ENCODE measurements around the gene ETFB.

Gene ETFB

DNA sequence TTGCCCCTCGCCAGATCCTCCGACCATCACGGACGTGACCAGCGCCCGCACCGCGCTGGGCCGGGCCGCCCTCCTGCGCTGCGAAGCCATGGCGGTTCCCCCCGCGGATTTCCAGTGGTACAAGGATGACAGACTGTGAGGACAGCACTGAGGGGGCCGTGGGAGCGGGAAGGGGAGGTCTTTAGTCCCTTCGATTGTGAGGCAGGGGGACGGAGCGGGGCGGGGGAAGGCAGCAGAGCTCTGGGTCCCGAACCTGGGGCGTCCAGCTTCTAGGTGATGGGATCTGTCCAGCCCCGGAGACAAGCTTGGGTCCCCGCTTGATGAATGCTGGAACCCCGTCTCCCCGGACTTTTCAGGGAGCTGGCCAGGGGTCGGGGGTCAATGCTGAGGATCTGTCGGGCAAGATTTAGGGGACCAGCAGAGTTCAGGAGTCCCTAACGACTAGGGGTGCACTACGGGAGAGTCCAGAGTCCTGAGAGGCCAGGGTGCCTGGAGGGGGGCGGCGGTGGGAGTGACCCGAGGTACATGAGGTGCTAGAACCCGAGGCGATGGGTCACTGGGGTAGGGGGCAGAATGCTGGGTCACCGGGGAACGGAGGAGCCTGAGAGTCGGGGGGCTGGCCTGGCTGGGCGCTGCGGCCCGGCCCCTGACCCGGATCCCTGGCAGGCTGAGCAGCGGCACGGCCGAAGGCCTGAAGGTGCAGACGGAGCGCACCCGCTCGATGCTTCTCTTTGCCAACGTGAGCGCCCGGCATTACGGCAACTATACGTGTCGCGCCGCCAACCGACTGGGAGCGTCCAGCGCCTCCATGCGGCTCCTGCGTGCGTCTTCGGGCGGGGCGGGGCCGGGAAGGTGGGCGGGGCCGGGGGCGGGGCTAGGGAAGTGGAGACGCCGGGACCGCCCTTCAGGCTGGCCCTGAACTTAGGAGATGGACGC, 38.9 kb downstream of the ETFB start:
- DNase-seq: peak; percentile 77

DNA sequence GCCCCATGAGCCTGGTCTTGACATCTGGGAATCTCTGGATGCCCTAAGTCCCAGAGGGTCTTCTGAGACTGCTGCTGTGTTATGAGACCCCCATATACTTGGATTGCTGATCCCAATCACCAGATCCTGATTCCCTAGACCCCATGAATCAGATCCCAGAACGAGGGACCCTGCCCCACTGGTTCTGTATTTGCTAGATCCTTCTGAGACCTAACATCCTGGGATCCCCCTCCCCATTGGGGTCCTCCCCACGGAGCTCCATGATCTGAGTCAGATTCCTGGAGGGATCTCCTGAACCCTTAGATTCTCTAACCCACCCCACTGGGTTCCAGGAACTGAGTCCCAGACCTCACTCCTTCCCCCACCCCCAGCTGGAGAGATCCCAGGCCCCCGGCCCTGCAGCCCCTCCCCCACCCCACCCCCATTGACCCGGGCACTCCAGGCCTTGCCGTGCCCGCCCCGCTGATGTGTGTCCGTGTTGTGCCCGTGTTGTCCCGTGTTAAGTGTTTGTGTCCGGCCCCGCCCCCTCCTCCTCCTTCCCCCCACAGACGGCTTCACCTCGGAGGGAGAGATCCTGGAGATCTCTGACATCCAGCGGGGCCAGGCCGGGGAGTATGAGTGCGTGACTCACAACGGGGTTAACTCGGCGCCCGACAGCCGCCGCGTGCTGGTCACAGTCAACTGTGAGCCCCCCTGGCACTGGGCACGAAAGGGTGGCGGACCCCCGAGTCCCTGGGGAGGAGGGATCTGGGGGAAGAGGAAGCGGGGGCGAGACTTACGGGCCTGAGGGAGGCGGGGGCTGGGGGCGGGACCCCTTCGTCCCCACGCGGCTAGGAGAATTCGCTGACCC, 39.7 kb downstream of the ETFB start:
- no peak for DNase-seq

DNA sequence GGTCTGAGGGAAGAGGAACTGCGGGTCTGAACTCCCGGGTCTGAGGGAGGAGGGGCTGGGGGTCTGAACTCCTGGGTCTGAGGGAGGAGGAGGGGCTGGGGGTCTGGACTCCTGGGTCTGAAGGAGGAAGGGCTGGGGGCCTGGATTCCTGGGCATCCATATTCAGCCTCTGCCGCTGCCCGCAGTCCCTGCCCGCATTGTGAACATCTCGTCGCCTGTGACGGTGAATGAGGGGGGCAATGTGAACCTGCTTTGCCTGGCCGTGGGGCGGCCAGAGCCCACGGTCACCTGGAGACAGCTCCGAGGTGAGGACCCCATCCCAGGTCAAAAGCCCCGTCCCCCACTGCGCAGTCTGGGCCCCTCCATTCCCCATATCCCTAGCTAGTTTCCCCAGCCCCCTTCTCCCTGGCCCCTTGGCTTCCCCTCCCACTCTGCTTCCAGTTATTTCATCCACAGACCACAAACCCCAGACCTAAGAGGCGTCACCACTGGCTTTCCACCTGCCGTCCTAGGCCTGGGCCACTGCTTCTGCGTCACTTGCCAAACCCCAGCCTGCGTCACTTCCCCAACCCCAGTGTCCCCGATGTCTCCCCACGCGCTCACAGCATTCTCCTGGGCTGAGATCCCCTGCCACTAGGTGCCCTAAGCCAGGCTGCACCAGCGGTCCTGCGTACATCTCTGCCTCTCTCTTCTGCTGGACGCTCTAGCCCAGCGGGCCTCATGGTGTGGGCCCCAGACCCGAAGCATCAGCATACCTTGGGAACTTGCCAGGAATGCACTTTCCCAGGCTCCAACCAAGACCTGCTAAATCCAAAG, 40.8 kb downstream of the ETFB start:
- DNase-seq: no peak

DNA sequence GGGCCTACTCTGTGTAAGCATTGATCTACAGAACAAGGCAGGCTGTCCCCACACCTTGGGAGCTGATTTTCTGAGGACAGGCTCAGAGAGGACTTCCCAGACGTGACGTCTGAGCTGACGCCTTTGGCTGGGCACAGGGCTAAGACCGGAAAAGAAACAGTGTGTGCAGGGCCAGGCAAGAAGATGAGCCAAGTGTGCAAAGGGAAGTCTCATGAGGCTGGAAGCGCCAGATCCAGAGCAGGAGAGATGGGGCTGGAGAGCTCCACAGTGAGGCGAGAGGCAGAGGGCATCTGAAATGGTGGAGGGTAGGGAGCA, 42.1 kb downstream of the ETFB start:
- DNase-seq: no peak

DNA sequence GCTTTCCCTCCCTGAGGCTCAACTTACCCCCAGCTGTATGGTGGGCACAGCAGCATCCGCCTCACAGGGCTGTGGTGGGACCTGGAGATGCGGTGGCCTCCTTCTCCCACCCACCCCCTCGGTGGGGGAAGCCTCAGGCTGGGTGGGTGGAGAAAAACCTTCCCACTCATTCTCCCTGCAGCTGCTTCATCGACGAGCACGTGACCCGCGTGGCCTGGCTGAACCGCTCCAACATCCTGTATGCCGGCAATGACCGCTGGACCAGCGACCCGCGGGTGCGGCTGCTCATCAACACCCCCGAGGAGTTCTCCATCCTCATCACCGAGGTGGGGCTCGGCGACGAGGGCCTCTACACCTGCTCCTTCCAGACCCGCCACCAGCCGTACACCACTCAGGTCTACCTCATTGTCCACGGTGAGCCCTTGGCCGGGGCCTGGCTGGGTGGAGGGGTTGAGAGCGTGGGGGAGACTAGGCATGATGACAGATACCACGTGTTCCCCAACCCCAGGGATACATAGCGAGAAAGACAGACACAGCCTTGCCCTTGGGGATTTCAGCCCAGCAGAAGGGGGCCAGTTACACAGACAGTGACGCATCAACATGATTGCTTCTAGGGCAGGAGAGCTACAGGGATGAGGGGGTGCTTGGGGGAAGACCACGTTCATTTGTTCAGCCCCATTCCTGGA, 42.6 kb downstream of the ETFB start:
- no peak for DNase-seq

DNA sequence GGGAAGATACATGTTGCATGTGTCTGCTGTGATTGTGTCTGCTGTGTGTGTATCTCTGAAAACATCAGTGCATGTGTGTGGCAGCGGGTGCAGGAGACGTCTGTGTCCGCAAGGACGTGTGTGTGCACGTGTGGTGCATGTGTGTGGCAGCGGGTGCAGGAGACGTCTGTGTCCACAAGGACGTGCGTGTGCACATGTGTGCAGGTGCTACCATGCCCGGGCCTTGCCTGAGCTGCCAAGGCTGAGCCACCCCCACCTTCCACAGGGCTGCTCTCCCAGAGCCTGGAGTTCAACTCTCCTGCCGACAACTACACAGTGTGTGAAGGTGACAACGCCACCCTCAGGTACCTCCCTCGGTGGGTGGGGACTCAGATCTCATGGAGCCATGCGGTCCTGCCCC, 44.4 kb downstream of the ETFB start:
- DNase-seq: no peak

DNA sequence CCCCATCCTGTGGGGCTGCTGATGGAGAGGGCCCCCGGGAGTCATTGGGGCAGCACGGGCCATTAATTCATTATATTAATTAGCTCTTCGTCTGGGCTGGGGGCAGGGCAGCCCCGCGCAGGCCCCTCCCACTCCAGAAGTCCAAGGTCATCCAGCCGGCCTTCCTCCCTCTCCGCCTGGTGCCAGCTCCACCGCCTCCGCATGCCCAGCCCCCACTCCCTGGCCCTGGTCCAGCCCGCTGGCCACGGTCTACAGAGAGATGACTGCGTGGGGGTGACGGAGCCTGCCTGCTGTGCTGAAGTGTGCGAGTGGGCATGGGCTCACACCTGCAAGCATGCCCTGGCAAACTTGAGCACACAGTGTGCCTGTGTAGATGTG, 45.9 kb downstream of the ETFB start:
- no peak for DNase-seq

DNA sequence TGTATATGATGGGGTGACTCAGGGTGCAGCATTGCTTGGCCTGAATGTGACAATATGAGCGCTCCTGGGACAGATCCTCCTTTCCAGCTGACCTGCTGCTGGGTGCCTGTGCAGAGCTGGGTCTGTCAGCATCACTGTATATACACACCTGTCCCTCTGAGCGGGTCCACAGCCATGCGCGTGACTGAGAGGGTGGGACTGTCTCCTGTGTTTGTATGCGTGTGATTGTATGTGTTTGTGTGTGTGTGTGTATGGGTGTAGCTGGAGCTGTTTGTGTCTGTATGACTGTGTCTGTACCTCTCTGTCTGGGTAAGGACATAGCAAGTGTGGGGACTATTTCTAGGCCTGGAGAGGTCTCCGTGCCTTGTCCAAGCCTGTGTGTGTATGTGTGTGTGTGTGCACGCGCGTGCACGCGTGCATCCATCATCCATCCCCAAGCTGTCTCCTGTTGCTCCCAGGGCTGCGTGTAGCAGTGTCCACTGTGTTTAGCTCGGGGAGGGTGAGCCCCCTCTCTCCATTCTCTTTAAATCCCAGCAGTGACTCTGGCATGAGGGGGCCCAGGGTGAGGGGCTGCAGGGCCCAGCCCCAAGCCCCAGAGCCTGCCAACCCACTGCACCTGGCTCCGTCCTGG, 46.4 kb downstream of the ETFB start:
- DNase-seq: no peak

DNA sequence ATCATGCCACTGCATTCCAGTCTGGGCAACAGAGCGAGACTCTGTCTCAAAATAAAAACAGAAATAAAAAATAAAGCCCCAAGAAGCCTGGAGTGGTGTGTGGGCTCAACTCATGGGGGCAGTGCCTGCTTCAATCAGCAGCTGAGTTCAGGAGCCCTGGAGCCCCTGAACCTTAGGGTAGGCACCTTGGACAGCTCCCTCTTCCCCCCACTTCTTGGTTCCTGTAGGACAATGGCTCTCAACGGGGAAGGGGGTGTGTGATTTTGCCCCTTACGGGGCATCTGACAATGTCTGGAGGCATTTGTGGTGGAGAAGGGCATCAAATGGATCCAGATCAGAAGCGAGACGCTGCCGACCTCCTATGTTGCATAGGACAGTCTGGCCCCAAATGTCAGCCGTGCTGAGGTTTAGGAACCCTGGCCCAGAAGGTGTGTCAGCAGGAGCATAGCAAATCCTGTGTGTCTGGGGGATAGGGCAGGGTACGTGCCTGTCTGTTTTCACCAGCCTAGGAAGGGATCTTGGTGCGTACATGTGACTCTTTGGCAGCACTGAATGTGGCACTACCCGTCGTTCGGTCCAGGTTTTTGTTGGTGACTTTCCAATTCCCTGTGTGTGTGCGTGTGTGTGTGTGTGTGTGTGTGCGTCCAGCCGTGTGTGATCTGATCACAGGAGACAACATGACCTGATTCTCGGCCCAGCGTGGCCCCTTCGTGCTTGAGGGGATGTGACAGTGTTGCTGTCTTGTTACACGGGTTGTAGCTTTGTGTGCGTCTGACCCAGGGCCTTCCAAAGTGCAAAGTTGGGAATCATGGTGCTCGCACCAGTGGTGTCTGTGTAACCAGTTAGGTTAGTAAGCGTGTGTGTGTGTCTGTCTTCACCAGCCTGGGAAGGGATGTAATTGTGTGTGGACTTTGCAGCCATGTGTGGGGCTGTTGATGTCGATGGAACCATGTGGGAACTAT, 47.2 kb downstream of the ETFB start:
- DNase-seq: no peak

DNA sequence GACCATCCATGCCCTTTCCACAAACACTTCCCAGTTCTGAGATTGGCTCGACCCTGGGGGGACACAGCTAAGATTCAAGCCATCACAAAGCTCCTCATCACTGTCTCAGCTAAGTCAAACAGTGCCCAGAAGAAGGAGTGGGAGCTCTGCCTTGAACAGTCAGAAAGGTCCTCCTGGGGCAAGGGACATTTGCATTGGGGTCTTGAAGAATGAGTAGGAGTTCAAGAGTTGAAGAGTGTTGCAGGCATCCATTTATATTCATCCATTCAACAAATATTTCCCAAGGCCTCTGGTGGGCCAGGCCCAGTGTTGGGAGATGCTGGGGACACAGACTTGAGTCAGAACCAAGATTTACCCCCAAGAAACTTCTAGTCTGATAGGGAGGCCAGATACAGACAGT, 48.2 kb downstream of the ETFB start:
- DNase-seq: no peak

DNA sequence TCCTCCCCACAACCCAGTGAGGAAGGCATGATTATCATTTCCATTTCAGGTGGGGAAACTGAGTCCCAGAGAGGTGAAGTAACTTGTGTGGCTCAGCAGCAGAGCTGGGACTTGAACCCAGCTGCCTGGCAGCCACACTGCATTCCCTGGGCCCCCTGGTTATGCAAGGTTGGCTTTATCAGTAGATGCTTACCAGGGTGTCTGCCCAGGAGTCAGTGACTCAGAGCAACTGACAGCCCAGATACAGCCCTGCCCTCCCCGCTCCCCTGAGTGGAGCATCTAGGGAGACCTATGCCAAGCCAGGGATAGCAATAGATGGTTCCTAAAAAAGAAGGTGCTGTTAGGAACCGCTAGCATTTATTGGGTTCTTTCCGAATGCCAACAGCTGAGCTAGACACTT, 48.8 kb downstream of the ETFB start:
- no peak for DNase-seq

DNA sequence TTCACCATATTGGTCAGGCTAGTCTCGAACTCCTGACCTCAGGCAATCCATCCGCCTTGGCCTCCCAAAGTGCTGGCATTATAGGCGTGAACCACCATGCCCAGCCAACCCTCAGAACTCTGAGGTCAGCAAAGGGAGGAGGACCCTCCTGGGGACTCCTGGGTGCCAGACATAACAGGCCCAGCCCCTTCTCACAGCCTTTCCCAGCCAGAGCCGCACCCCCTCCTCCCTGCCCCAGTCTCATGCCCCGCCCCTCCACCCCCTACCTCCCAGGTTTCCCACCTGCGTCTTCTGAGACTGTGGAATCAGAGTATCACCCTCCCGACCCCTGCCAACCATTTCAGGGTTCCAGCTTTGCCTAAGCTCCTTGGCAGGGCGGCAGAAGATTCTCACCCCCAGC, 49.5 kb downstream of the ETFB start:
- no peak for DNase-seq

DNA sequence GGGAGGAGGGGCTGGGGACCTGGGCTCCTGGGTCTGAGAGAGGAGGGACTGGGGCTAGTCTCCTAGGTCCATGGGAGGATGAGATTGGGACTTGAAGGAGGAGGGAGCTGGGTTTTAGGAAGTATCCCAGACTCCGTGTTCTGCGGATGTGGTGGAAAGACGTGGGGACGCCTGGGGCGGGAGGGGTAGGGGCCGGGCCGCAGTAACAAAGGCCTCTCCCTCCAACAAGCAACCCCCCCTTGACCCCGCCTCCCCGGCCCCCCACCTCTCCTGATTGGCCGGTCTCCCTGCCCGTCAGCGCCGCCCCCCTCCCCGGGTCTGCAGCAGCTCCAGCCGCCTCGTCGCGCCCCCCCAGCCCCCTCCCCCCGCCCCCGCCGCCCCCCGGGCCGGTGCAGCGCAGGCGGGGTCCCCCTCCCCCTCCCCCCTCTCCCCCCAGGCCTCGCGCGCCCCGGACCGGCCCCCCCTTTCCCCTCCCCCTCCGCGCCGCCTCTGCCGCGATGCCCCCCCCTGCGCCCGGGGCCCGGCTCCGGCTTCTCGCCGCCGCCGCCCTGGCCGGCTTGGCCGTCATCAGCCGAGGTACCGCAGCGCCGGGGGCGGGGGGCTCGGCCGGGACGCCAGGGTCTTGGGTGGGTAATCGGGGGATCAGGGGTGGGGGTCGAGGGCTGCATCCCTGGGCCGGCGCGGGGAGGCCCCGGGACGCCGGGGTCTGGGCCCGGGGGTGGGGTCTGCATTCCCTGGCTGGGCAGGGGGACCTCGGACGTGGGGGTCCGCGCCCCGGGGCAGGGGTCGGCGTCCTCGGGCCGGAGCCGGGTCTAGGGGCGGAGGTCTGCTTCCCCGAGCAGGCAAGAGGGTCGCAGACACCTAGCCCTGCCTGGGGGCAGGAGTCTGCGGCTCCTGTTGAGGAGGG, 54.6 kb downstream of the ETFB start, which contains the start of gene IGLON5:
Gene IGLON5, plus strand, starts transcription at position 294 of the 907 bp plus-strand sequence. Its CDS starts 204 bp downstream, at position 498.
- DNase-seq: no peak

DNA sequence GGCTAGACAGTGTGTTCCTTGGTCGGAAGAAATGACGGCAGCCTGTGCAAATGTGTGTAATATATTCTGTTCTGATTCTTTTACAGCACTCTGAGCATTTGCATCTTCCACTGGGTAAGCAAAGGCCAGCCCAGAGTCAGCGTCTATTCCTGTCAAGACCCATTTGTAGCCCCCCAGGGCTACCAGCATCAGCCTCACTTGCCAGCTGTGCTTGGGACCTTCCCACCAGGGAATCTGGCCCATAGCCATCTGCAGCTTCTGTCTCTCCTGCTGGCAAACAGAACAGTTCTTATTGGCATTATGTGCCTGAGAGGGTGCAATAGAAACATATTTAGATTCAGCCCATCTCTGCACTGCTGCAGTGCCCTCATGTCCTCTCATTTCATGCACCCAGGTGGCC, 60.7 kb downstream of the ETFB start:
- DNase-seq: no peak

DNA sequence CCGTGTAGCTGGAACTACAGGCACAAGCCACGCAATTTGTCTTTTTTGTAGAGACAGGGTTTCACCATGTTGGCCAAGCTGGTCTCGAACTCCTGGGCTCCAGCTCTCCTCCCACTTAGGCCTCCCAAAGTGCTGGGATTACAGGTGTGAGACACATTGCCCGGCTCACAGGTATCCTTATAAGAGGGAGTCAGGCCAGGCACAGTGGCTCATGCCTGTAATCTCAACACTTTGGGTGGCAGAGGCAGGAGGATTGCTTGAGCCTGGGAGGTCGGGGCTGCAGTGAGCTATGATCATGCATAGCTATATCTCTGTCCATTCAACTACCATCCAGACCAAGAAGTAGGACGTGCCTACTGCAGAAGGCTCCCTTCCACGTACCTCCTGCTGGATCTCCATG, 64.9 kb downstream of the ETFB start:
- DNase-seq: no peak

DNA sequence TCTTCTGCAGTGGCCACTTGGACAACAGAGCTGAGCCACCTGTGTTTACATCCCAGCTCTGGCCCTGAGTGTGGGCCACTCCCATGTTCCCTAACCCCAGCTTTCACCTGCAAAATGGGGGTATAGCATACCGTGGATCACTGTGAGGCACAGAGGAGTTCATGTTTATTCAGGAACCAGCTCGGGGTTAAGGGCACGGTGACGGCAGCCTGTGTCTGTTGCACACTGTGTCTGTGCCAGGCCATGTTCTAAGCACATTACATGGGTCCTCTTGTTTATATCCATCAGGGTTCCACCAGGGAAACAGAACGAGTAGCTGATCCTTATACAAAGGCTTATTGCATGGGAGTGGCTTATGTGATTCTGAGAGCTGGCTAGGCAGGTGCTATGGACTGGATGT, 68.8 kb downstream of the ETFB start:
- no peak for DNase-seq

DNA sequence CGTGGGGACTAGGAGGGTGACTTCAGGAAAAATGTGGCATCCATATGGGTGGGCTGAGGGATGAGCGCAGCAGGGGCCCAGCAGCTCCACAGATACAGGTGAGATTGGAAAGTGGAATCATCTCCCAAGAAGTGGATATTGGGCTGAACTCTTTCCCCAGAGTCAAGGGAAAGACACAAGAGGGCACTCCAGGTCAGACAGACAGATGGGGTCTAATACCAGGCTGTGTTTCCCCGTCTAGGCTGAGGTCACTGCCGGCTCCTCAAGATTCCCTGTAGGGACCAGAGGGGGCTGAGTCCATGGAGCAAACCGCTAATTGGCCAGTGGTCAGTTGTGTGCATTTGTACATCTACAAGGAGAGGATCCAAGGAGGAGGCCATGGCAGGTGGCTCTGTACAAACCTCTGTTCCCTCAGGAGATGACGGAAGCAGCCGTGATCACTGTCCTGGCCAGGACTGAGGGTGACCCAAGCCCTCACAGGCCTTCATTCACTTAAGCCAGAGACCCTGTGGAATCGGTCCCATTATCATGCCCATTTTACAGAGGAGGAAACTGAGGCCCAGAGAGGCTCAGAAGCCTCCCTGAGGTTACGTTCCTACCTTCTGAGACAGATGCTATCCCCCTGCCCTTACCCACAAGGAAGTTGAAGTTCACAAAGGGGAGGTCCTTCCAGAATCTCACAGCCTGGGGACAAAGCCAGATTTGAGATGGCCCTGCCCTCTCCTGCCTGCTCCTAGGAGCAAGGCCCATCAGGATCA, 69.7 kb downstream of the ETFB start:
- no peak for DNase-seq

DNA sequence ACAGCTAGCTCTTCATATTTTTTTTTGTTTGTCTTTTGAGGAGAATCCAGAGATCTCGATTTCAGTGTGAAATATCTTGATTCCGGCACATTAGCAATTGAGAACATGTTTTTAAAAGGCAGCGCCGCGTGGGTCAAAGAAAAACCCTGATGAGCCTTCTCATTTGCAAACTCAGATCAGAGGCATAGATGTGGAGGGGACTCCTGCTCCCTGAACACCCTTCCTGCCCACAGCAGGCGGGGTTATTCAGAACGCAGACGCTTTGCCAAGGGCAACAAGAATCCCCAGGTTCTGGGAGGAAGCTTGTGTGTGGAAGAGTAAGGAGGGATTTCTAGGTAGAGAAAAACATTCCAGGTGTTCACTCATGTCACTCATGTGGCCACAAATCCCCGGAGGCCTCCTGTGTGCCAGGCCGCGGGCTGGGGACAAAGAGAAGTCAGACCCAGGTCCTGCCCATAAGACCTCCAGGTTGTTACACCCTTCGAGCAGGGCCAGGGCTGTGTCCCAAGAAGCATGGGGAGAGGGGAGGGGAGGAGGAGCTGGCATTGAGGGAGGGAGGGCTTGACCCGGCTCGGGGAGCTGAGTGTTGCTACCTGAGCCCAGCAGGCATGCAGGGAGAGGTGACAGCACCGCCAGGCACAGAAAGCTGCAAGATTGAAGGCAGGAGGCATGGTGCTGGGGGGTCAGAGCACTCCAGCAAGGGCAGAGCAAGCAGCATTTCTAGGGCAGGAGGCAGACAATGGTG, 70.6 kb downstream of the ETFB start:
- DNase-seq: no peak

Measured in activated CD8-positive, alpha-beta memory T cell treated with anti-CD3 and anti-CD28 coated beads for 24 hours (primary cell).